Measurements from ENCODE around the gene MGRN1. TPM values are rescaled to one million over a fixed set of nuclear protein-coding genes. Genes with fewer than 3 reads are reported as not detected.
A peak's percentile ranks its signal among the peaks of the same experiment; 100 is the strongest.

Gene MGRN1
- total RNA-seq, 1 experiment from 2014 or later, result 28.2 TPM

- DNase-seq (ENCODE audit: low spot score), result no peak
Measured at GRCh38 chr16:4652561-4652960, 27.9 kb downstream of the MGRN1 start.

GRCh38 chr16:4654011-4654963 is 29.7 kb downstream of the MGRN1 start:
- no peak for DNase-seq (ENCODE audit: low spot score)

GRCh38 chr16:4654964-4655590 is 30.5 kb downstream of the MGRN1 start:
- no peak for DNase-seq (ENCODE audit: low spot score)

- no peak for DNase-seq (ENCODE audit: low spot score)
Measured at GRCh38 chr16:4655801-4656200, 31.2 kb downstream of the MGRN1 start.

GRCh38 chr16:4656221-4656620 is 31.6 kb downstream of the MGRN1 start:
- no peak for DNase-seq (ENCODE audit: low spot score)

GRCh38 chr16:4656695-4657686 is 32.4 kb downstream of the MGRN1 start:
- no peak for DNase-seq (ENCODE audit: low spot score)

GRCh38 chr16:4659363-4660353 is 35.0 kb downstream of the MGRN1 start:
- DNase-seq (ENCODE audit: low spot score), result no peak

GRCh38 chr16:4660454-4661007 is 35.9 kb downstream of the MGRN1 start:
- peak; percentile 86 for DNase-seq (ENCODE audit: low spot score)

GRCh38 chr16:4661661-4662060 is 37.0 kb downstream of the MGRN1 start:
- DNase-seq (ENCODE audit: low spot score), result peak; percentile 85

- no peak for DNase-seq (ENCODE audit: low spot score)
Measured at GRCh38 chr16:4663465-4663776, 38.8 kb downstream of the MGRN1 start.

GRCh38 chr16:4663777-4664465 is 39.3 kb downstream of the MGRN1 start:
- DNase-seq (ENCODE audit: low spot score), result no peak

- DNase-seq (ENCODE audit: low spot score), result peak; percentile 17
Measured at GRCh38 chr16:4664538-4665418, 40.2 kb downstream of the MGRN1 start.

- DNase-seq (ENCODE audit: low spot score), result no peak
Measured at GRCh38 chr16:4666537-4667202, 42.0 kb downstream of the MGRN1 start.

- DNase-seq (ENCODE audit: low spot score), result no peak
Measured at GRCh38 chr16:4667203-4667963, 42.8 kb downstream of the MGRN1 start.

GRCh38 chr16:4668313-4668960 is 43.8 kb downstream of the MGRN1 start:
- no peak for DNase-seq (ENCODE audit: low spot score)

GRCh38 chr16:4673387-4674046 is 48.9 kb downstream of the MGRN1 start:
- DNase-seq (ENCODE audit: low spot score), result no peak

Data from A172 (cell line).